ENCODE data around the gene PCDH15.

Gene PCDH15

DNA sequence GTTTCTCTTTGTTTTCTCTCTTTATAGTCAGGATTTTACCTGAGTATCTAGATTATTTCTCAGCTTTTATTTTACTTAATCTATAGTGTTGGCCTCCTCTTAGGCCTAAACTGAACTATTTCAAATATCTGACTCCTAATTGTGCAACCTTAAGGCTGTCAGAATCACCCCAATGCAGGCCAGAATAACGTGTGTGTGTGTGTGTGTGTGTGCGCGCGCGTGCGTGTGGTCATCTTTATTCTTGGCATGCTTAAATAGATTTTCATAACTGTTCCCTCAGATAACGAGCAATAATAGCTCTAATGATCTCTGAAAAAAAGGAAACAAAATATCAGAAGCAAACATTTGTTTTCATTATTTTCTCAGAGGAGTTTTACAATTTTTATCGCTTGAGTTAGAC lies 92.4 kb downstream of the PCDH15 start:
- DNase-seq (ENCODE audit: low read depth, low spot score): no peak

DNA sequence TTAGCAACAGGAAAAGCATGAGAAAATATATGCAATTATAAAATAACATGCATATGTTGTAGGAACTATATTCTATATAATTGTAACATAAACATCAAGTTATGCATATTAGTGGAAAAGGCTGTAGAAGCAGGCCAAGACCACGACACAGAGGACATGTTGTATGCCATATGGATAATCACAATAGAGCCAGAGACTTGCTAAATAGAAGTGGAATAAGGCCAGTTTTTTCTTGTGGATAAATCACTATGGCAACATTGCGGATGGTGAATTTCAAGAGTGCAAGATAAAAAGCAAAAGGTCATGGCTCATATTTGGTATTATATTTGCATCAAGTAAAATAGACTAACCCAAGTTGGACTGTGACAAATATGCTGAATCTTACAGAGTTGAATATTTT lies 93.0 kb downstream of the PCDH15 start:
- DNase-seq (ENCODE audit: low read depth, low spot score): no peak

DNA sequence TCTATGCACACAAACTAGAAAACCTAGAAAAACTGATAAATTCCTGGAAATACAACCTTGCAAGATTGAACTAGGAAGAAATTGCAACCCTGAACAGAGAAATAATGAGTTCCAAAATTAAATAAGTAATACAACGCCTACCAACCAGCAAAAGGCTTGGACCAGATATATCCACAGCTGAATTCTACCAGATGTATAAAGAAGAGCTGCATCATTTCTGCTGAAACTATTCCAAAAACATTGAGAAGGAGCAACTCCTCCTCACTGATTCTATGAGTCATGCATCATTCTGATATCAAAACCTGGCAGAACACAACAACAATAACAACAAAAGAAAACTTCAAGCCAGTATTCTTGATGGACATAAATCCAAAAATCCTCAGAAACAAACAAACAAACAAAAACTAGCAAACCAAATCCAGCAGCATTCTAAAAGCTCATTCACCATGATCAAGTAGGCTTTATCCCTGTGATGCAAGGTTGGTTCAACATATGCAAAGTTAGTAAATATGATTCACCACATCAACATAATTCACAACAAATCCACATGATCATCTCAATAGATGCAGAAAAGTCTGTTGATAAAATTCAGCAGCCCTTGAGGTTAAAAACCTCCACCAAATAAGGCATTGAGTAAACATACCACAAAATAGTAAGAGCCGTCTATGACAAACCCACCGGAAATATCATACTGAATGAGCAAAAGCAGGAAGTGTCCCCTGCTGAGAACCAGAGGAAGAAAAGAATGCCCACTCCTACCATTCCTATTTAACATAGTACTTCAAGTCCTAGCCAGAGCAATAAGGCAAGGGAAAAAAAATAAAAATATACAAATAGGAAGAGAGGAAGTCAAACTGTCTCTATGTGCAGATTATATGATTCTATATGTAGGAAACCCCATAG lies 98.2 kb downstream of the PCDH15 start:
- DNase-seq (ENCODE audit: low read depth, low spot score): no peak

DNA sequence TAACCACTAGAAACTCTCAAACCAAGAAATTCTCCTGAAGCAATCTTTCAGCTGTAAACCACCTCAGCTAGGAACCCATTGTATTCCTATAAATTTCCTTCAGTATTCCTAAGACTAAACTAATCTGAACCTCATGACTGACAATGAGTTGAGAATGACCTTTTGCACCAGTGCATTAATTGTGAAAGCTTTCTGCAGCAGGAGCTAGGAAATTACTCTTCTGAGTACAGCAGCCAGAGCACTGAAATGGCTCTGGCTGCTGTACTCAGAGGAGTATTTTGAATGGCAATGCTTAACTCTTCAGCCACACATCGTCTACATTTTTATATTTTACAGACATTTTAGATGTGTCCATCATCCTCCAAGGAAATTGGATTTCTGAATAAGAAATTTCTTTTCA lies 109.7 kb downstream of the PCDH15 start:
- no peak for DNase-seq (ENCODE audit: low read depth, low spot score)

DNA sequence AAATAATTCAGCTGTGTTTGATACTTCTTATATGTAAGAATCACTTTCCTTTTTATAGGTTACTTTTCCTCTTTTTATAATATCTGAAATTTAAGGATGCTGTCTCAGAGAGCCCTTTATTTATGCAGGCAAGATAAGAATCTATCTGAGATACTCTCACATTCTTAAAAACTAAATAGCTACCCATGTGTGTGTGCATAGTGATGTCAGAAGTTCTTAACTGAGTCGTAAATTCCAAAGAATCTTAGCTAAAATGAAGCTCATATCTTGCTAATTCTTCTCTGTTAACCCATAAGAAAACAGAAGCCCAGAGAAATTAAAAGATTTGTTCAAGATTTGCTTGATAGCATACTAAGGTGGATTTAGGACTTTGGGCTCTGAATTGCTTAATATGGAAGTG lies 118.5 kb downstream of the PCDH15 start:
- DNase-seq (ENCODE audit: low read depth, low spot score): no peak

DNA sequence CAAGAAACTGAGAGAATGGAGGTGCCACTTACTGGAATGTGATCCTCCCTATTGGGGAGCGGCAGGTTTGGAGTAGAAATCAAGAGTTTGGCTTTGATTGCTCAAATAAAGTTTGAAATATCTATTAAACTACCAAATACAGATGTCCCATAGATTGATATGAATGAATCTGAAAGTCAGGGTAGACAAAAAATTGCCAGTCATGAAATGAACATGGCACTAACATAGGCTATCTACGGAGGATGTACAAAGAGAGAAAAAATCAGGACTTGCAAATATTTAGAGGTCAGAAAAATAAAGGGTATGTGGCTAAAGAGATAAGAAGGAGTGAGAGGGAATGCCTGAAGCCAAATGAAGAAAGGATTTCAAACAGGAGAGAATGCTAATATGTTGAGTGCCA lies 119.9 kb downstream of the PCDH15 start:
- DNase-seq (ENCODE audit: low read depth, low spot score): no peak

DNA sequence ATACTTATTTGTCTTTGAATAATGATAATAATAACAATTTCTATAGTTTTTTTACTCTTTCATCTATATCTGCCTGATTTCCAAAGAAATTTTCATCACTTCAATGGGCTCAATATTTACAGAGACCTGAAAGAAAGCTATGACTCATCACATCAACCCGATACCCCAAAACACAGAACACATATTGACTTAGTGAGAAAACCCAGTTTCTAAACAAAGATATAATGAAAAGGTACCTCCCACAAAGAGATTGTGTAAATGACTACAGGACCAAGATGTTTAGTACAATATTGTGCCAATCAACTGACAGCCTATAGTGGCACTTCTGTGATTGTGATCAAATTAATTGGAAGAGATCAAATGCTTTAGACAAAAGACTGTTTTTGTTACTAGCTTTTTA lies 133.9 kb downstream of the PCDH15 start:
- DNase-seq (ENCODE audit: low read depth, low spot score): no peak

DNA sequence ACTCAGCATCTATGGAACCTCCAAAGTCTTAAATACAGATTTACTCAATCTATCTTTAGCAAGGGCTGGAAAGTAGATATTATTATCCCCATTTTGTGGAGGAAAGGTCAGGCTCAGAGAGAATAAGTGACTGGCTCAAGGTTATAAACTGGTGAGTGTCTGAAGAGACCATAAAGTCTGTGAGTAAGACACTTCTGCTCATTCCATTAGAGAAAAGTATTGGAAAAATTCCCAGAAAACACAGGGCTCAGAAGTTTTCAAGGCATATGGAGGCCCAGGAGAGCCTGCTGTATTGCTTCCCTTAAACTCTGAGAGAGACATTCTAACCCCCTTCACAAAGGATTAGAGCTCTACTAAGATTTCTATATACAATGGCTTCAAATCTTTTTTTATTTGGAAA lies 134.8 kb downstream of the PCDH15 start:
- no peak for DNase-seq (ENCODE audit: low read depth, low spot score)

DNA sequence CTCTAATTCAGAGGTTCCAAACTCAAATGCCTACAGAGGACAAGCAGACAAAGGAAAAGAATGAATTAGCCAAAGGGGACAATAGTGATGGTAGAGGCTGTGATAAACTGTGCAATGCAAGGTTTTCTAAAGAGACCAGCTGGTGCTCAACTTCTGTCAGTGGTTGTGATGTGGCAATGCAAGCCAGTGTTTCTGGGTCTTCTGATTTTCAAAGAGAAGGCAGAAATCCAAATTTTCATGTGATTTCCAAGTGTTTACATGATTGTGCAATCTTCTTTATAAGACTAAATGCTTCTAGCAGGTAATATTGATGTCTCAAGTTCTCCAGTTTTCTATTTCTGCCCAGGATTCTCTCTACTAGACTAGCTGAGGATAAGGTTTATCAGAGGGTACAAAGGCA lies 135.9 kb downstream of the PCDH15 start:
- no peak for DNase-seq (ENCODE audit: low read depth, low spot score)

DNA sequence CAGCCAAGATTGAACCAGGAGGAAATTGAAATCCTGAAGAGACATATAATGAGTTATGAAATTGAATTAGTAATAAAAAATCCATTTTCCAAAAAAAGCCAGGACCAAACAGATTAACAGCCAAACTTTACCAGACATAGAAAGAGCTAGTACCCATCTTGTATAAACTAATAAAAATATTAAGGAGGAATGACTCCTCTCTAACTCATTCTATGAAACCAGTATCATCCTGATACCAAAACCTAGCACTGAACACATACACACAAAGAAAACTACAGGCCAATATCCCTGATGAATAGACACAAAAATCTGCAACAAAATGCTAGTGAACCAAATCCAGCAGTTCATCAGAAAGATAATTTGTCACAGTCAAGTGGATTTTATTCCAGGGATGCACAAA lies 140.6 kb downstream of the PCDH15 start:
- DNase-seq (ENCODE audit: low read depth, low spot score): no peak

DNA sequence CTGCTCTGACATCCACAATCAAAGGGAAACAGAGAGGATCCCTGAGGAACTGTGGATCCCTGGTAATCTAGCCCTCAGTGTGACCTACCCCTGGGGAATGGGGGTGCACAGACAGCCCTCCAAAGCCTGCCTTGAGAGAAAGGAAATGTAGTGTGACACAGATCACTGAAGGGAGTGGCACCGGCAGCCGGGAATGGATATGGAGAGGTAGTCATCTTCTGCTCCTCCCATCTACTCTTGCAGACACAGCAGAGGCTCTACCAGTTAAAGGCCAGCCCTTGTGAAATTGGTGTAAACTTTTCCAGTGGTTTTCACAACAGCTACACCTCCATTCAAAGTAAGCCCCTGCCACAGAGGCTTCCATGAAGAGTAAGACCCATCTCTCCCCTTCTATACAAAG lies 144.4 kb downstream of the PCDH15 start:
- no peak for DNase-seq (ENCODE audit: low read depth, low spot score)

DNA sequence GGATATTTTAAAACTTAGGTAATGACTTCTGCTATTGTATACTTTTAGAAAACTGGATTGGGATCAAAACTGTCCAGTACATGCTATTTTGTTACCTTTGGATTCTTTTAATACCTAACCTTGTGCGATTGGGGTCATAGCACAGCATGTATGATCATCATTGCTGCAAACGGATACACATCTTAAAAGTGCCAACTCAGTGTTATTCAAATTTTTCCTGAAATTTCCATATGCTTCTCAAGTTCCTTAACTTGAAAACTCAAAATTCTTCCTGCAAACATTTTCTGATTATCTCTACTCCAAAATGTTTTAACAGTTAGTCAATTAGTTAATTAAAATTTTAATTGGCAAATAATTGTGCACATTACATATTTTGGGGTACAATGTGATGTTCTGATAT lies 147.5 kb downstream of the PCDH15 start:
- DNase-seq (ENCODE audit: low read depth, low spot score): no peak

DNA sequence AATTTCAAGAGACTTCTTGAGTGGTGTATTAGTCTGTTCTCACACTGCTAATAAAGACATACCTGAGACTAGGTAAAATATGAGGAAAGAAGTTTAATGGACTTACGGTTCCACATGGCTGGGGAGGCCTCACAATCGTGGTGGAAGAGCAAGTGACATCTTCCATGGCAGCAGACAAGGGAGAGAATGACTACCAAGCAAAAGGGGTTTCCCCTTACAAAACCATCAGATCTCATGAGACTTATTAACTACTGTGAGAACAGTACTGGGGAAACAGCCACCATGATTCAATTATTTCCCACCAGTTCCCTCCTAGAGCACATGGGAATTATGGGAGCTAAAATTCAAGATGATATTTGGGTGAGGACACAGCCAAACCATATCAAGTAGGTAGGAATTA lies 150.5 kb downstream of the PCDH15 start:
- DNase-seq (ENCODE audit: low read depth, low spot score): no peak

DNA sequence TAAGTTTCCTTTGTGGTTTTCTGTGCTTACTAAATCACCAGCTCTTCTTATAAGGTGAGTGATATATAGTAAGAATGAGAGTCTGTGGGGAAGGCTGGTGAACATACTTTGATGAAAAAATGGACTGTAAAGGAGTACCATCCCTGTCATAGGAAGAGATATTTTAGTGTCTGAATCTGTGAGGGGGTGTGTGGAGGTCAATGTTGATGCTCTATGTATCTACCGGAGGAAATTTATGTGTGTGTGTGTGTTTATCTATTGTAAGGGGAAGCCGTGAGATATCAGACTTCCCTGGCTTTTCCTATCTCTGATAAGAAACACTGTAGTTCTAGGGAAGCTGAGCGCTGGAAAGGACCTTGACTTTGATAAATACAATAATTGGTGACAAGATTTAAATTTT lies 179.0 kb downstream of the PCDH15 start:
- DNase-seq (ENCODE audit: low read depth, low spot score): no peak

DNA sequence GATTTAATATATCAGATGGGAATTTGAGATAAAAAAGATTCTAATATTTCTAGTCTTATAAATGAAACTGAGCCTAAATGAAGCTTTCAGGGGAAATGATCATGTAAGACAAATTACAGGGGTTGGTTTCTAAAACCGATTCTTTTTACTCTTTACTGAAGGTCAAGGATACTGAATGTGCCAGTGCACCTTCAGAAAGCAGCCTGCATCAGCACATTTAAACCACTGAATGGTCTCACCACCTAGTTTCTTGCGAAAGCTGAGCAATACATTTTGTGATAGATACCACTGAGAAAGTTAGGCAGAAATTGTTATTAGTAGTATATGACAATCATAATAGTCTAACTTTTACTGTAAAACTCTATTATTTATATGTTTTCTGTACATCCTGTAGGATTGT lies 180.7 kb downstream of the PCDH15 start:
- no peak for DNase-seq (ENCODE audit: low read depth, low spot score)

DNA sequence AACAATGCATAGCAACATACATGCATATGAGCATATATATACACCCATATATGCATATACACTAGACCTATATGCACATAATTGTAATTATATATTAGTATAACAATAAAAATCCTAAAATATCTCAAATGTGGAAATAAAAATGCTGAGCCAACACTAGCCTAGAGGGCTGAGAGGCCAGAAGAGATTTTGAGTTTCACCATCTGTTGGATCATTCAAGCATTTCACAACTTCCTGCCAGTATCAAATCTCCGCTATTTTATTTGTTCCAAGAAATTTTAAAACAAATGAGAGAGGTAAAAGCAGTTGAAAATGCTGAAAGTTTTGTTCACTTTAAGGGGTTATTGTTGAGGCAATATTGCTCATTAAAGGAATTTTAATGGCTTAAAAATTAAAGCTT lies 187.0 kb downstream of the PCDH15 start:
- DNase-seq (ENCODE audit: low read depth, low spot score): no peak

DNA sequence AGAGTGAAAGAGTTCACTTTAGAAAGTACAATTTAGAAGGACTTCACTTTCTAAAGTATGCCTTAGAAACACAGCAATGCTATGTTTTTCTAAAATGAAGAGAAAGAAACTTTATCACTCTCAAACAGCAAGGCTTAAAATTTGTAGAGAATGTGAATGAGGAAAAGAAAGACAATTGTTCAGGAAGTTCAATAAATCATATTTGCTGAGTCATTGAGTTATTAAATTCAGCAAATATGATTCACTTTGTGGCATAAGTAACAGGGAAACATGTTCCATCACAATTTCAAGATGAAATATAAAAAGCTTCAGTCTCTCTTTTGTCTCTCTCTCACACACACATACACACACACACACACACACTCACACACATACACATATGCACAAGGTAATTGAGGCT lies 187.9 kb downstream of the PCDH15 start:
- DNase-seq (ENCODE audit: low read depth, low spot score): no peak

DNA sequence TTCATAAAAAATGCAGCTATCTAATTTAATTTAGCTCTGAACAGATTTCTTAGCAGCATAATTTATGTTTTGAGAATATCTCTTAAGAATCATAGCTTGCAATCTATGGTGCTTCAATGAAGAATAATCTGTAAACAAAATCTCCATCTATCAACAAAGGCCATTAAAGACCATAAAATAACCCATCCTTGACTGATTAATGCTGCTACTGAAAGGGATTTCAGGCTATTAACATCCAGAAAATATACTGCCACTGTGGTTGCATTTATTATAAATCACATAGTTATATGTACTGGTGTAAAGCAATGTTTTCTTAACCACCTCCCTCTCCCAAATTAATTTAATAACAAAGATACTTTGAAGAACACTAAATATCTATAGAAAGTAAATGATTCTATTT lies 191.6 kb downstream of the PCDH15 start:
- DNase-seq (ENCODE audit: low read depth, low spot score): no peak

DNA sequence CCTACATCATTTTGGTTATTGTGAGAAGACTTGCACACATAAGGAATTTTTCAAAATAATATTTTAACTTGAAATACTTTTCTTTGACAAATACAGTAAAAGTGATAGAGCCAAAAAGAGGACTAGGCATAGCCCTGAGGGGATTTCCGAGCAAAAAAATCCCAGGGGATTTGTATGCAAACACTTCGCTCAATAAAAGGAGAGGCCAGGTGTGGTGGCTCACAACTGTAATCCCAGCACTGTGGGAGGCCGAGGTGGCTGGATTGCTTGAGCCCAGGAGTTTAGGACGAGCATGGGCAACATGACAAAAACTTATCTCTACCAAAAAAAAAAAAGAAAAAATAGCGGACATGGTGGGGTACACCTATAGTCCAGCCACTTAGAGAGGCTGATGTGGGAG lies 193.0 kb downstream of the PCDH15 start:
- no peak for DNase-seq (ENCODE audit: low read depth, low spot score)

DNA sequence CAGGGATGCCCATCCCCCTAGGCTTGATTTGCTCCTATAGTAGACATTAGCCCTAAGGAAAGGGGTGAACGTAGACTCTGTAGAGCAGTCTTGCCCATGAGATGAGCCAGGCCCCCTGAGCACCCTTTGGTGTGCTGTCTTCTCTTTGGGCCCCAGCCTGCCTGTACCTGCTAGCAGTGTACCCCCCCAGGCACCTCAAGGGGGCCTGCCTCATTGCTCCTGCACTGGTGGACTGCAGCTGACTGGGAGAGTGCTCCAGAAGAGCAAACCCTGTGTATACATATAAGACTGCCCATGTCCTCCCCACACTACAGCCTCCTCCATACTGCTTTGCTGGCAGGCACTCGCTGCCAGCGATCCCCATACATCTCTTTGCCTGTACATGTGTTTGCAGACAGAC lies 206.7 kb downstream of the PCDH15 start:
- DNase-seq (ENCODE audit: low read depth, low spot score): no peak

DNA sequence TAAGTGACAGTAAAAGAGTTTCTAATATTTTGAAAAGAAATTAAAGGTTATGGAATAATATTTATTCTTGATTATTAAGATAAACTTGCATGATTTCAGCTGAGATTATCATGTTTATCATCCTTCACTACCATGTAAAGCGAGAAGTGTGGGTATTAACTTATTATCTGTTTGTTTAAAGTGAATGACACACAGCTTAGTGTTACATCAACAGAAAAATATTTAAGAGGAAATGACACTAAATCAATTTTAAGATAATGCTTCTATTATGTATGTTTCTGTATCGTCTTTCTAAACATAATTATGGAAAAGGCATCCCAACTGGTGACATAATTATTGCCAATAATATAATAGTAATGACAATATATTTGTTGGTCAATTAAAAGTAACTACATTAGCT lies 213.1 kb downstream of the PCDH15 start:
- no peak for DNase-seq (ENCODE audit: low read depth, low spot score)

DNA sequence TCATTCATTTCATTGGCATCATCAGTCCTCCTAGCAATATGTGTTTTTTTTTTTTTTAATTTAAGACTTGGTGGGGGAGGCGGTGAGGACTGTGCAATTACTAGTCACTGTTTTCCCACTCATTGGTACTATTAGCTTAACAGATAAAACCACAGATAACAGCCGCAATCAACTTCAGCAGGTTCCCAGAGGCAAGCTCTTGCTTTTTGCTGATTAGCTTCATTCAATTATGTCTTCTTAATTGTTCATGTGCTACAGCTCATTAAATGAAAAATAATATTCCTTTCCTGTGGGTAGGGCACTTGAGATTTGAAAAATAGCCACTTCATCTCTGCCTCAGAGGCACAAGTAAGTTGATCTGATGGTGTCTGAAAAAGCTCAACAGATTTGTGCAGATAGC lies 215.5 kb downstream of the PCDH15 start:
- DNase-seq (ENCODE audit: low read depth, low spot score): no peak

DNA sequence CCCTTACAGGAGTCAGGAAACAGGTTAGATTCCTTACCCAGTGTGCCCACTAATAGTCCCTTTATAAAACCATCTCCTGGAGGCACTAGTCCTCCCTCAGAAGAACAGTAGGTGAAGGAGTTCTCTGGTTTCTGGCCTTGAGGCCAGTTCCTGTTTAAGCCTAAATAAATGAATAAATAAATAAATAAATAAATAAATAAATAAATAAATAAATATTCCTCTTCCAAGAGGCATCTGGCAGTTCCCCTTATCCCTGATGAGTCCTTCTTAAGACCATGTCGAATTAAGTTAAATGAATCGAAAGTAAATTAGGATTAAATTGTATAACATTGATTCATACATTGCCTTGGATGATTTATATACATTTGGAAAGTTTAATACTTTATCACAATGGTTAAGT lies 223.3 kb downstream of the PCDH15 start:
- no peak for DNase-seq (ENCODE audit: low read depth, low spot score)

DNA sequence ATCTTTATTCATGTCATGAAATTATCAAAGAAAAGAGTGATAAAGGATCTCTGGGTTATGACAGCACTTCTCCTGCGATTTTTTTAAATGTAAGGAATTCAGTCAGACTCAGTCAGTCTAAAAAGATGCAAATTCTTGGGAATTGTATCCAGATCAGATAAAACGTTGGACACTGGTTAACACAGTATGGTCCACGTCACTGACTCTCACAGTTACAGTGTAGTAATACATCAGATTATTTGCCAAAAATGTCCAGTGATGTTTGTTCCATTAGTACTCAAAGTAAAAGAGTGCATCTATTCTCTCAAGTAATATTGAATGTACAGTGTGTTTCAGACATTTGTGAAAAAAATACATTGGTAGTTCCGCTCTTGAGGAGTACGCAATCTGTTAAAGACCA lies 224.5 kb downstream of the PCDH15 start:
- no peak for DNase-seq (ENCODE audit: low read depth, low spot score)
